OCI-LY1 (cell line): Measurements from ENCODE around the gene BABAM2.

ENCODE experiments used
- H2AFZ ChIP-seq: fragments of 200-600 bp; sonication (generic), shearing (Covaris generic); 2 replicates; pipeline ENCODE4 v1.6.0; 2014; ENCODE audit warnings: antibody characterized with exemption, mild to moderate bottlenecking, low read length
- H3F3A ChIP-seq: fragments of 200-600 bp; sonication (generic), shearing (Covaris generic); 2 replicates; pipeline ENCODE4 v1.6.0; 2014; ENCODE audit warnings: mild to moderate bottlenecking, antibody characterized with exemption, low read length, moderate library complexity; ENCODE audit not compliant: insufficient read depth
- H3K27ac ChIP-seq: fragments of 200-600 bp; sonication (generic); 2 replicates; pipeline ENCODE4 v1.5.1; 2014; ENCODE audit warnings: low read length, mixed run types, mild to moderate bottlenecking, low read depth; ENCODE audit not compliant: poor library complexity, severe bottlenecking
- H3K27me3 ChIP-seq: fragments of 200-600 bp; sonication (generic); 2 replicates; pipeline ENCODE4 v1.6.0; 2014; ENCODE audit warnings: antibody characterized with exemption, mild to moderate bottlenecking, low read length, moderate library complexity; ENCODE audit not compliant: insufficient read depth
- H3K36me3 ChIP-seq: fragments of 200-600 bp; sonication (generic); 2 replicates; pipeline ENCODE4 v1.6.1; 2014; ENCODE audit warnings: mild to moderate bottlenecking, antibody characterized with exemption, low read length, moderate library complexity, mixed read lengths; ENCODE audit not compliant: insufficient read depth
- H3K4me1 ChIP-seq: fragments of 200-600 bp; sonication (generic); 2 replicates; pipeline ENCODE4 v1.5.1; 2014; ENCODE audit warnings: mild to moderate bottlenecking, low read length, moderate library complexity; ENCODE audit not compliant: insufficient read depth, severe bottlenecking
- H3K4me2 ChIP-seq: fragments of 200-600 bp; sonication (generic), shearing (Covaris generic); 2 replicates; pipeline ENCODE4 v1.6.1; 2014; ENCODE audit warnings: low read length
- H3K4me3 ChIP-seq: fragments of 200-600 bp; sonication (generic); 2 replicates; pipeline ENCODE4 v1.5.1; 2014; ENCODE audit warnings: low read length, low read depth, mild to moderate bottlenecking, mixed read lengths; ENCODE audit not compliant: poor library complexity, severe bottlenecking
- H3K79me2 ChIP-seq: fragments of 200-600 bp; shearing (Covaris generic); 2 replicates; pipeline ENCODE4 v1.6.1; 2016; ENCODE audit warnings: mixed run types, low read length, mixed read lengths; ENCODE audit not compliant: insufficient read depth
- H3K9ac ChIP-seq: fragments of 200-600 bp; sonication (generic), shearing (Covaris generic); 2 replicates; pipeline ENCODE4 v1.6.1; 2014; ENCODE audit warnings: mild to moderate bottlenecking, low read length, mixed read lengths
- H3K9me2 ChIP-seq: fragments of 200-600 bp; sonication (generic), shearing (Covaris generic); 2 replicates; pipeline ENCODE4 v1.6.1; 2014; ENCODE audit warnings: low read depth, mild to moderate bottlenecking, low read length, mixed read lengths
- H3K9me3 ChIP-seq: fragments of 200-600 bp; shearing (Covaris generic); 2 replicates; pipeline ENCODE4 v1.6.1; 2014; ENCODE audit warnings: low read length, mixed read lengths
- H4K20me1 ChIP-seq: fragments of 200-600 bp; sonication (generic), shearing (Covaris generic); 2 replicates; pipeline ENCODE4 v1.6.0; 2016; ENCODE audit warnings: mild to moderate bottlenecking, low read length; ENCODE audit not compliant: insufficient read depth
- EZH2 ChIP-seq: fragments of 200-600 bp; sonication (generic), shearing (Covaris generic); IDR thresholded peaks from 2 replicates; pipeline ENCODE4 v1.8.0; 2017; ENCODE audit warnings: borderline replicate concordance, mixed run types, mild to moderate bottlenecking, antibody characterized with exemption, low read length, moderate library complexity, mixed read lengths
- TF ChIP-seq, protein P1 (sequence below): fragments of 200-600 bp; sonication (generic), shearing (Covaris generic); IDR thresholded peaks from 2 replicates; pipeline ENCODE4 v1.5.1; 2017; ENCODE audit warnings: mild to moderate bottlenecking, antibody characterized with exemption, low read length, moderate library complexity, mixed read lengths

The BABAM2 gene

DNA sequence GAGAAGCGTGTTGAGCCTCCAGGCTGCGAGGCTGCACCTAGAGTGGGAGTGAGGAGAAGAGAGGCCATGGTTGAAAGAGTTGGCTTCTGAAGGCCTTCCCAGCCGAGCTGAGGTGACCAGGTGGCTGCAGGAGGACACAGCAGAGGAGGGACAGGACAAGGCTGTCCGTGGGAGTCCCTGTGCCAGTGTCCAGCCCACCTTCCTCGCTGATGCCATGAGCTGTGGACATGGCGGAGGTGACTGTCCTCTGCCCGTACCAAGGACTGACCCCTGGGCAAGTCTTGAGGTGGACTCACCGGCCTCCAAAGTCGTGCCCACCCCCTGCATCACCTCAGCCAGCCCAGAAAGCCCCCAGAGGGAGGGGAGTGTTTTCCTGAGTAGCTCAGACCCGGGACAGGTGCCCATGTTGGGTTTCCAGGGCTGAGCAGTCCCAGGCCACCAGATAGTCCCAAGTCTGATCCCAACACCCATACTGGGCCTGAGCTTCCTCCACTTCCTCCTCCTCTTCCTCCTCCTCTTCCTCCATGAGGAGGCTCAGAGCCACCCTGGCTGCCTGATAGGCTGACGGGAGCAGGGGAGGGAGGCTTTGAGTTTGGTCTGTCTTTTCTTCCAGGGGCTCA lies 459.1 kb downstream of the BABAM2 start:
- Histone ChIP-seq H3K27ac (no peak overlapping the region), H3F3A (no peaks in the 10 kb centered on the region), H3K4me2 (no peak overlapping the region), H3K9me3 (no peaks in the 10 kb centered on the region), H3K9me2 (no peaks in the 10 kb centered on the region), H4K20me1 (no peaks in the 10 kb centered on the region), H3K4me1 (no peaks in the 10 kb centered on the region), H3K36me3 (no peaks in the 10 kb centered on the region), H3K79me2 (no peaks in the 10 kb centered on the region), H3K9ac (no peak overlapping the region), H3K27me3 (no peaks in the 10 kb centered on the region), H3K4me3 (no peak overlapping the region), H2AFZ (no peak overlapping the region)
- TF ChIP-seq EZH2: no peak

DNA sequence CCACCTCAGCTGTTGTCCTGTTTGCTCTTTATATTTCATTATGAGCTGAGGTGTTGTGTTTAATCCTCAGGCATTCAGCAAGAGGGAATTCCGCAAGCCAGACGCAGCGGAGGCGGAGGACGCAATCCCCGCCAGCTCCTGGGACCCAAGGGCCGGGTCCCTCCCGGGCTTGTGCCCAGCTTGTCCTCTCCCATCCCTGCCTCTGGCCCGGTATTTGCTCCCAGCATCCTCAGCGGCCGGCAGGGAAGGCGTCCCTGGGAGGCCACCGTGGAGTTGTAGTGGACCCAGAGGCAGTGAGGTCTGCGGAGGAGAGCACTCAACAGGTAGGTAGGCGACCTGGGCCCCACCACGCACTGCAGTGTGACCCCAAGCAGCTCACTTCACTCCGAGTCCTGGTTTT lies 459.7 kb downstream of the BABAM2 start:
- Histone ChIP-seq H3K4me1 (no peaks in the 10 kb centered on the region), H3K4me3 (no peak overlapping the region), H3K79me2 (no peaks in the 10 kb centered on the region), H3K4me2 (no peak overlapping the region), H3K36me3 (no peaks in the 10 kb centered on the region), H3K27ac (no peak overlapping the region), H3K9me3 (no peaks in the 10 kb centered on the region), H3K27me3 (no peaks in the 10 kb centered on the region), H3K9ac (no peak overlapping the region), H3K9me2 (no peaks in the 10 kb centered on the region), H2AFZ (no peak overlapping the region), H4K20me1 (no peaks in the 10 kb centered on the region), H3F3A (no peaks in the 10 kb centered on the region)
- TF ChIP-seq EZH2: no peak
- TF ChIP-seq, protein P1, sequence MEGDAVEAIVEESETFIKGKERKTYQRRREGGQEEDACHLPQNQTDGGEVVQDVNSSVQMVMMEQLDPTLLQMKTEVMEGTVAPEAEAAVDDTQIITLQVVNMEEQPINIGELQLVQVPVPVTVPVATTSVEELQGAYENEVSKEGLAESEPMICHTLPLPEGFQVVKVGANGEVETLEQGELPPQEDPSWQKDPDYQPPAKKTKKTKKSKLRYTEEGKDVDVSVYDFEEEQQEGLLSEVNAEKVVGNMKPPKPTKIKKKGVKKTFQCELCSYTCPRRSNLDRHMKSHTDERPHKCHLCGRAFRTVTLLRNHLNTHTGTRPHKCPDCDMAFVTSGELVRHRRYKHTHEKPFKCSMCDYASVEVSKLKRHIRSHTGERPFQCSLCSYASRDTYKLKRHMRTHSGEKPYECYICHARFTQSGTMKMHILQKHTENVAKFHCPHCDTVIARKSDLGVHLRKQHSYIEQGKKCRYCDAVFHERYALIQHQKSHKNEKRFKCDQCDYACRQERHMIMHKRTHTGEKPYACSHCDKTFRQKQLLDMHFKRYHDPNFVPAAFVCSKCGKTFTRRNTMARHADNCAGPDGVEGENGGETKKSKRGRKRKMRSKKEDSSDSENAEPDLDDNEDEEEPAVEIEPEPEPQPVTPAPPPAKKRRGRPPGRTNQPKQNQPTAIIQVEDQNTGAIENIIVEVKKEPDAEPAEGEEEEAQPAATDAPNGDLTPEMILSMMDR: no peak

DNA sequence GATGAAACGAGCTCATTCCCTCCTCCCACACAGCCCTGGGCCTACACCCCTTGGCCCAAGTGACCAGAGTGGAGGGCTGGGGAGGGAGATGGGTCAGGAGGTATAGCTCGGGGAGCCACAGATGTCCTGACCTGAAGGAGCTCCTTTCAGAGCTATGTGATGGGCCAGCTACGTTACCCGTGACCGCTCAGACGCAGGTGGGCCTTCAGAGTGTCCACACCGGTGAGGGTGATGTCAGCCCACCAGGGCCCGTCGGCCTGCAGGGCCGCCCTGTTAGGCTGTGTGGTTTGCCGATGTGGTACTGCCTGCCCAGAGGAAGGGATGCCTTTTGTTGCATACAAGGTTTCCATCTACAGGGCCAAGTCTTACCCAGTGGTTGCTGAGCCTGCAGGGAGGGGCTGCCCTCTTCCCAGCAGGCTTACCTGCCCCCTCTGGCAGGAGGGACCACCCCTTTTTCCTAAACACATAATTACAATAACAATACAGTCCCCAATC lies 460.3 kb downstream of the BABAM2 start:
- no peak overlapping the region for H2AFZ ChIP-seq
- H3K36me3 ChIP-seq: no peaks in the 10 kb centered on the region
- no peaks in the 10 kb centered on the region for H3K9me3 ChIP-seq
- H3K79me2 ChIP-seq: no peaks in the 10 kb centered on the region
- no peak overlapping the region for H3K9ac ChIP-seq
- H3K4me3 ChIP-seq: no peak overlapping the region
- H3F3A ChIP-seq: no peaks in the 10 kb centered on the region
- TF ChIP-seq, protein P1: no peak
- no peak for TF ChIP-seq EZH2
- H3K4me1 ChIP-seq: no peaks in the 10 kb centered on the region
- H3K27me3 ChIP-seq: no peaks in the 10 kb centered on the region
- H3K27ac ChIP-seq: no peak overlapping the region
- no peaks in the 10 kb centered on the region for H3K9me2 ChIP-seq
- H4K20me1 ChIP-seq: no peaks in the 10 kb centered on the region
- H3K4me2 ChIP-seq: no peak overlapping the region

DNA sequence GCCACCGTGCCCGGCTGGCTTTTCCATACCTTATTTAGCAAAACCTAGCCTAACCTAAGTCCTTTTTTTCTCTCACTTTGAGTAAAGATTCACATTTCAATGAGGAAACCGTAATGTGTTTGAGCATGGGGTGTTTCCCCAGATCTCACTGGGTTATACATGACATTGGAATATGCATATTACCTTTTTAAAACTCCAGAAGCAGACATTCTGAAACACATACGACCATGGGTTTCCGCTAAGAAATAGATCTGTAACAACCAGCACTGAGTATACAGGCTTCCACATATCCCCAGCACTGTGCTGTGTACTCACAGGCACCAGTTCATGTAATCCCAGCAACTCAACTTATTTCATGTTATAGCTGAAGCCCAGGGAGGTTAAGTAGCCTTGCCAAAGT lies 461.1 kb downstream of the BABAM2 start:
- Histone ChIP-seq H3K4me2 (no peak overlapping the region), H3K27me3 (no peaks in the 10 kb centered on the region), H3F3A (no peaks in the 10 kb centered on the region), H3K4me3 (no peak overlapping the region), H3K36me3 (no peaks in the 10 kb centered on the region), H3K79me2 (no peaks in the 10 kb centered on the region), H4K20me1 (no peaks in the 10 kb centered on the region), H3K9ac (no peak overlapping the region), H3K4me1 (no peaks in the 10 kb centered on the region), H3K27ac (no peak overlapping the region), H3K9me2 (no peaks in the 10 kb centered on the region), H3K9me3 (no peaks in the 10 kb centered on the region), H2AFZ (no peak overlapping the region)
- TF ChIP-seq, protein P1: no peak
- no peak for TF ChIP-seq EZH2
